Measurements from ENCODE around the gene DRC3.
"Not testable (repeated sequence)": the region's sequence is repeated elsewhere in the genome, so short reads cannot be mapped to it uniquely, and the experiment has no call there.

Gene DRC3

DNA sequence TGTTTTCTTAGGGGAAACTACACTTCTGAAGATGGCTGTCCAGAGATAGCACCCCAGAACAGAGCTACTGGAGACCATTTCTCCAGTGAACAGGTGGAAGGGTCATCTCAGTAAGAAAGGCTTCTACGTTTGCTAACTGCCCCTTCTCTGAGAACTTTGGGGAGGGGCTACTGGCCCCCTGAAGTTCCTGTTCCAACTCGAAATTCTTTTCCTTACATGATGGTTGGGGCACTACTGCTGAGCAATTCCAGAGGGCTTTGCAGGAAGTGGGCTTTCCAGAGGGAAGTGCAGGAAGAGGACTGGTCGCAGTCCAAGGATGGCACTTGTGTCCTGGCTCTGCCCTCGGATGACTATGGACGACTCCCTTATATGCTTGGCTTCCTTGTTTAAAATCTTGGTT lies 31.6 kb upstream of the DRC3 start:
- DNase-seq (ENCODE audit: low read depth in 2 of 2), result no peak

DNA sequence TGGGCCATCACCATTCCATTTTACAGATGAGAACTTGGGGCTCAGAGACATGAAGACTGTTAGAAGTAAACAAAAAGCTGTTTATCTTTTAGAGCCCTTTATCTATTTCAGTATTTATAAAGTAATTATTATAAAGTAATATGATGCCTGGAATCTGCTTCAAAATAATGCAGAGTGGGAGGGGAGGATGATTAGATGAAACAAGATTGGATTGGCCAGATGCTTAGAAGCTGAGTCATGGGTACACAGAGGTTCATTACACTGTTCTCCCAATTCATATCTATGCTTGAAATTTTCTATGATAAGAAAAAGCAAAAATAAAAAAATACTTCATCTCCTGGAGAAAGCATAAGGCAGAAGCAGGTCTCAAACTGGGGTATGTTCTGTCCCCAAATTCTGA lies 29.8 kb upstream of the DRC3 start:
- DNase-seq (ENCODE audit: low read depth in 2 of 2), result no peak

GRCh38 chr17:17943281-17943984 lies 29.2 kb upstream of the DRC3 start:
- DNase-seq (ENCODE audit: low read depth in 2 of 2), result no peak

DNA sequence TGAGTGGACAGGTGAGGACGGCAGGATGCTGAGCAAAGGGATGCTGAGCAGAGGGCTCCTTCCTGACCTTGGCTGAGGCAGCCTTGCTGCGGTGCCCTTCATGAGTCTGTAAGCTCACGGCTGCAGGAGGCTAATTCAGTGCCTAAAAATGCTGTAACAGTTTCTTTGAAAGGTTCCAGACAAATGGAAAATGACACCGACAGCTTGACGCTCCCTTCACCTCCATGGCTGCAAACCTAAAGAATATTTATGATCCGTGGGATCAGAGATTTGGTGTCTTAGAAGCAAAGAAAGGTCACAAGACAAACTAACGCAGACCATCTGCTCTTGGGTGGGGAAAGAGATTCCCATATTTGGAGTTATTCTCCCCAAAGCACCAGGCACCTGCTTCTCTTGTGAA lies 28.4 kb upstream of the DRC3 start:
- no peak for DNase-seq (ENCODE audit: low read depth in 2 of 2)

DNA sequence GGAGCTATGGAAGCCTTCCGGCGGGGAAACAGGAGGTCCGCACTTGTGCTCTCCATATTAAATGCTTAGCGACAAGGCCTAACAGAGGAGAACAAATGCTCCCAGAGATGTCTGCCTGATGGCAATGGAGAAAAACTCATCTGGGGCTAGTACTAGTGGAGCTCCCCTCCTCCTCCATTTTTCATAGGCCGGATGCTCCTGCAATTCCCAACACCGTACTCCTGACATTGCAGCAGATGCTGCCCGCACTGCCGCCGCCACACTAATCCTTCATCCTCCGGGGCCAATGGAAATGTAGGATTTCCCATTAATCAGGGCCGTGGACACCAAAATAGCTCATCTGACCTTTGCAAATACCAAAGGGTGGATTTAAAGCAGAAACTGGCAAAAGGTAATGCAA lies 27.9 kb upstream of the DRC3 start:
- DNase-seq (ENCODE audit: low read depth in 2 of 2), result no peak

DNA sequence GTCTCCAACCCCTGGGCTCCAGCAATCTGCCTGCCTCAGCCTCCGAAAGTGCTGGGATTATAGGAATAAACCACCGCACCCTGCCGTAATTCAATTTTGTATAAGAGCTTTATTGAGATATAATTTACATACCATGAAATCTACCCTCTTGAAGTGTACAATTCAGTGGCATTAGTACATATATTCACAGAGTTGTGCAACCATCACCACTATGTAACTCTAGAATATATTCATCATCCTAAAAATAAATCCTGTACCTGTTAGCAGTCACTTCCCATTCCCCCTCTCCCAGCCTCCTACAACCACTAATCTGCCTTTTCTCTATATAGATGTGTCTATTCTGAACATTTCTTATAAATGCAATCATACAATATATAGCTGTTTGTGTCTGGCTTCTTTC lies 26.6 kb upstream of the DRC3 start:
- no peak for DNase-seq (ENCODE audit: low read depth in 2 of 2)

- DNase-seq (ENCODE audit: low read depth in 2 of 2), result no peak
Observed at GRCh38 chr17:17947309-17947708, 25.4 kb upstream of the DRC3 start.

GRCh38 chr17:17947966-17948365 lies 24.7 kb upstream of the DRC3 start:
- no peak for DNase-seq (ENCODE audit: low read depth in 2 of 2)

DNA sequence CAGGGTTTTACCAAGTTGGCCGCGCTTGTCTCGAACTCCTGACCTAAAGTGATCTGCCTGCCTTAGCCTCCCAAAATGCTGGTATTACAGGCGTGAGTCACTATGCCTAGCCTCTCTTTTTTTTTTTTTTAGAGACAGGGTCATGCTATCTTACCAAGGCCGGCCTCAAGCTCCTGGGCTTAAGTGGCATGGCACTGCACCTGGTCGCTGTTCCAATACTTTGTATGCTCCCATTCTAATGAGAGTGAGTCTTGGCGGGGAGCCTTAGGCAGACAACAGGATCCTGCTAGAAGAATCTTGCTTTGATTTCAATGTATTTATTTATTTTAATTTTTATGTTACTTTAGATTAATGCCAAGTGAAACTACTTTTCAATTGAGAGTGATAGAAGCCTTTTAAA lies 22.3 kb upstream of the DRC3 start:
- DNase-seq (ENCODE audit: low read depth in 2 of 2), result no peak

DNA sequence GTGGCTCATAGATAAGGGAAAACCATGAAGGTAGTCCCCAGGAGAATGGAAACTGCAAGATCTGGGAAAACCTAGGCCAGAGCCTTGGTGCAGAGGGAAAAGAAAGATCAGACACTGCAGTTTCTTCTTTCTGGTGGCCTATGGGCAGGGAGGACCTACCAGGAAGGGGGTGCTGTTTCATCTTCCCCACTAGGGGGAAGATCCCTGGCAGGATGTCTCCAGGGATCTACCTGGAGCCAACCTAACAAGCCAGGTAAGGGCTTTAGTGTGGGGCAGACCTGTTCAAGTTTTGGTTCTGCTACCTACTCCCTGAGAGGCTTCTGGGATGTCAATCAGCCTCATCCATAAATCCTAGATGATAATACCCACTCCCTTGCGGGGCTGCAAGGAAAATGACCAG lies 21.9 kb upstream of the DRC3 start:
- no peak for DNase-seq (ENCODE audit: low read depth in 2 of 2)

- no peak for DNase-seq (ENCODE audit: low read depth in 2 of 2)
Observed at GRCh38 chr17:17951524-17951923, 21.1 kb upstream of the DRC3 start.

- no peak for DNase-seq (ENCODE audit: low read depth in 2 of 2)
Observed at GRCh38 chr17:17952691-17953090, 20.0 kb upstream of the DRC3 start.

DNA sequence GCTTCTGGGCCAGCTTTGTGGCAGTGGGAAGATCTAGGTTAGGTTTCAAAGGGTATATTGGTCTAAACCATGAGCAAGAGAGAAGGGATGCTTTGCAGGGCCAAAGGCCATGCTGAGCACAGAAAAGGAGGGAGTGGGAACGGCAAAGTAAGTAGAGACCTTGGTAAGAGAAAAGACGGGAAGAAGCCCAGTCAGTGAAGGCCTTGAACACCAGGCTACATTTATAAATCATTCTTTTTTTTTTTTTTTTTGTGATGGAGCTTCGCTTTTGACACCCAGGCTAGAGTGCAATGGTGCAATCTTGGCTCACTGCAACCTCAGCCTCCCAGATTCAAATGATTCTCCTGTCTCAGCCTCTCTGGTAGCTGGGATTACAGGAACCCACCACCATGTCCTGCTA lies 18.6 kb upstream of the DRC3 start:
- DNase-seq (ENCODE audit: low read depth in 2 of 2), result no peak

- not testable (repeated sequence) for DNase-seq (ENCODE audit: low read depth in 2 of 2)
Observed at GRCh38 chr17:17955790-17956341, 16.8 kb upstream of the DRC3 start.

DNA sequence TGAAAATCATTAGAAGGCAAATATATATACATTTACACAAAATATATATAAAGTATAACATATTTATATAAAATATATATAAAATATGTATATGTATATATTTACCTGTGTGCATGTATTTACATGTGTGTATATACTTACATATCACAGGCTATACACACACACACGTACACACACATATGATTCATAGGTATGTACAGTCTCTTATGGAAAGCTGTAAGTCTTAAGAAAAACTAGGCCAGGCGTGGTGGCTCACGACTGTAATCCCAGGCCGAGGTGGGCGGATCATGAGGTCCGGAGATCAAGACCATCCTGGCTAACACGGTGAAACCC lies 15.1 kb upstream of the DRC3 start:
- DNase-seq (ENCODE audit: low read depth in 2 of 2), result no peak

- DNase-seq (ENCODE audit: low read depth in 2 of 2), result no peak
Observed at GRCh38 chr17:17958982-17959381, 13.7 kb upstream of the DRC3 start.

GRCh38 chr17:17959520-17960361 lies 12.9 kb upstream of the DRC3 start:
- no peak for DNase-seq (ENCODE audit: low read depth in 2 of 2)

DNA sequence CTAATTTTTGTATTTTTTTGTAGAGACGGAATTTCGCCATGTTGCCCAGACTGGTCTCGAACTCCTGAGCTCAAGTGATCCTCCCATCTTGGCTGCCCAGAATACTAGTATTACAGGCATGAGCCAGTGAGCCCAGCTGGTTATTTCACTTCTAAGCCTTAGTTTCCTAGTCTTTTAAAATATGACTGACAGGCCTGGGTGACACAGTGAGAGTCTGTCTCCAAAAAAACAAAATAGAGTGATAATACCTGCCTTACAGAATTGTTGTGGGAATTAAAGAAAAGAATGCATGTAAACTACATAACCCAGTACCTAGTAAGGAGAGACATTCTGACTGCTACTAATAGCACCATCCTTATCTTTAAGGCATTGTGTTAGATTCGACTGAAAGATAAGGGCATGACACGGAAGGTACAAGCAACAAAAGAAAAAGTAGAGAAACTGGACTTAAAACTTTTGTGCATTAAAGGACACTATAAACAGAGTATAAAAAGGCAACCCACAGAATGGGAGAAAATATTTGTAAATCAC lies 12.1 kb upstream of the DRC3 start:
- no peak for DNase-seq (ENCODE audit: low read depth in 2 of 2)

GRCh38 chr17:17963066-17963465 lies 9.6 kb upstream of the DRC3 start:
- DNase-seq (ENCODE audit: low read depth in 2 of 2), result no peak

GRCh38 chr17:17963694-17964436 lies 8.8 kb upstream of the DRC3 start:
- DNase-seq (ENCODE audit: low read depth in 2 of 2), result no peak

DNA sequence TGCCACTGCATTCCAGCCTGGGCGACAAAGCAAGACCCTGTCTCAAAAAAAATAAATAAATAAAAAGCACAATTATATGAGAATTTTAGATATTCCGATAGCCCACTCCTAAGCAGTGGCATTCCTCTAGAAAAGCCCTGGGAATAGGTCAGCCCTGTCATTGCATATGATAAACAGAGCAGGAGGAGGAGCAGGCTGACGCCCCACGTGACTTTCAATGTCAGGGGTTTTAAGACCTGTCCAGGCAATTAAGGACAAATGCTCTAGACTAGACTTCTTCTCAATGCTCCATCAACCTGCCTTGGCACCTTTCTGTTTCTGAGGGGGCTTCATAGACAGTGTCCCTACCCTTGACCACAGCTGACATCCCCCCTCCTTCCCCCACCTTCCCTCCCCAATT lies 8.0 kb upstream of the DRC3 start:
- no peak for DNase-seq (ENCODE audit: low read depth in 2 of 2)

- no peak for DNase-seq (ENCODE audit: low read depth in 2 of 2)
Observed at GRCh38 chr17:17965152-17965721, 7.4 kb upstream of the DRC3 start.

Measured in activated CD8-positive, alpha-beta memory T cell treated with anti-CD3 and anti-CD28 coated beads for 4 hours (primary cell).